HepG2 (cell line): ENCODE data around the gene HSPA1L. TPM values are rescaled to one million over a fixed set of nuclear protein-coding genes. Genes with fewer than 3 reads are reported as not detected.

Experiments
- ERF ChIP-seq: IDR thresholded peaks from 2 replicates; pipeline ENCODE4 v1.6.1; 2018; ENCODE audit warnings: missing biosample characterization, missing genetic modification reagents
- ESRRA ChIP-seq: sonication (generic); formaldehyde crosslinking; IDR thresholded peaks from 2 replicates; pipeline ENCODE4 v1.5.1; 2020; ENCODE audit warnings: mild to moderate bottlenecking, low read depth, missing genetic modification reagents
- GPN1 ChIP-seq: sonication (generic); formaldehyde crosslinking; IDR thresholded peaks from 2 replicates; pipeline ENCODE4 v1.5.1; 2020; ENCODE audit warnings: missing genetic modification reagents, borderline replicate concordance
- JUND ChIP-seq: sonication (generic); formaldehyde crosslinking; IDR thresholded peaks from 2 replicates; pipeline ENCODE4 v1.8.0; 2022; ENCODE audit warnings: mild to moderate bottlenecking, missing genetic modification reagents
- MED8 ChIP-seq: sonication (generic); formaldehyde crosslinking; IDR thresholded peaks from 2 replicates; pipeline ENCODE4 v1.8.1; 2023; ENCODE audit warnings: mild to moderate bottlenecking, missing genetic modification reagents; ENCODE audit not compliant: insufficient replicate concordance
- MYNN ChIP-seq: sonication (generic); formaldehyde crosslinking; IDR thresholded peaks from 2 replicates; pipeline ENCODE4 v1.4.0; 2020; ENCODE audit warnings: mild to moderate bottlenecking, low read depth, missing genetic modification reagents
- NFKBIZ ChIP-seq: IDR thresholded peaks from 2 replicates; pipeline ENCODE4 v1.6.1; 2018; ENCODE audit warnings: missing genetic modification reagents, missing compliant biosample characterization
- PRPF4 ChIP-seq: fragments of 200-400 bp; formaldehyde crosslinking; IDR thresholded peaks from 2 replicates; pipeline ENCODE4 v1.6.1; 2016; ENCODE audit warnings: low read length, low read depth; ENCODE audit not compliant: poor library complexity, severe bottlenecking
- SIN3A ChIP-seq: IDR thresholded peaks from 2 replicates; pipeline ENCODE4 v1.6.1; 2011; ENCODE audit warnings: low read depth, mild to moderate bottlenecking, control low read depth, low read length, borderline replicate concordance
- SIN3B ChIP-seq: fragments of 150-350 bp; IDR thresholded peaks from 2 replicates; pipeline ENCODE4 v1.6.1; 2014; ENCODE audit warnings: low read length
- SMAD1 ChIP-seq: sonication (generic); formaldehyde crosslinking; IDR thresholded peaks from 2 replicates; pipeline ENCODE4 v1.4.0; 2020; ENCODE audit warnings: missing genetic modification reagents, low read depth, mild to moderate bottlenecking, borderline replicate concordance
- SP140L ChIP-seq: sonication (generic); formaldehyde crosslinking; IDR thresholded peaks from 2 replicates; pipeline ENCODE4 v1.4.0; 2020; ENCODE audit warnings: missing genetic modification reagents, borderline replicate concordance
- SRSF1 ChIP-seq: fragments of 200-400 bp; formaldehyde crosslinking; optimal IDR thresholded peaks from 2 replicates; pipeline ENCODE3; 2017; ENCODE audit warnings: mild to moderate bottlenecking, low read depth, low read length, moderate library complexity
- TFDP2 ChIP-seq: sonication (generic); formaldehyde crosslinking; IDR thresholded peaks from 2 replicates; pipeline ENCODE4 v1.4.0; 2020; ENCODE audit warnings: missing genetic modification reagents
- ZNF121 ChIP-seq: sonication (generic); formaldehyde crosslinking; IDR thresholded peaks from 2 replicates; pipeline ENCODE4 v1.5.0; 2020; ENCODE audit warnings: mild to moderate bottlenecking, missing genetic modification reagents
- ZNF280D ChIP-seq: sonication (generic); formaldehyde crosslinking; IDR thresholded peaks from 2 replicates; pipeline ENCODE4 v1.5.1; 2020; ENCODE audit warnings: mild to moderate bottlenecking, missing genetic modification reagents
- ZNF30 ChIP-seq: sonication (generic); formaldehyde crosslinking; IDR thresholded peaks from 2 replicates; pipeline ENCODE4 v1.5.0; 2020; ENCODE audit warnings: mild to moderate bottlenecking, missing genetic modification reagents
- ZNF564 ChIP-seq: sonication (generic); formaldehyde crosslinking; IDR thresholded peaks from 2 replicates; pipeline ENCODE4 v1.8.1; 2023; ENCODE audit warnings: mild to moderate bottlenecking, missing genetic modification reagents
- ZNF572 ChIP-seq: sonication (generic); formaldehyde crosslinking; IDR thresholded peaks from 2 replicates; pipeline ENCODE4 v1.5.1; 2020; ENCODE audit warnings: mild to moderate bottlenecking, missing genetic modification reagents
- polyA plus RNA-seq, 8 experiments: library from polyadenylated mRNA; depleted of rRNA in 3 of 8; stranded (reverse) in 7 of 8; unstranded in 1 of 8; fragments of >200 nt; fragmentation: Illumina TruSeq in 4 of 8; extraction: Trizol in 4 of 8; gene quantifications; 2 replicates each; pipeline versions ENCODE4 v1.2.1 to v1.2.3, GENCODE V29; 2011 to 2016; ENCODE audit warnings: low read depth in 4 of 8, missing spikeins in 1 of 8, mixed read lengths in 1 of 8; ENCODE audit not compliant: insufficient read depth in 1 of 8
- total RNA-seq, 5 experiments: library from RNA; depleted of rRNA; stranded (reverse); fragments of >200 nt; fragmentation: Illumina TruSeq; extraction: Trizol; gene quantifications; 2 replicates each; pipeline ENCODE4 v1.2.3, GENCODE V29; 2016; ENCODE audit warnings: low read depth in 1 of 5
- TF ChIP-seq, protein P1 (sequence below): sonication (generic); formaldehyde crosslinking; IDR thresholded peaks from 2 replicates; pipeline ENCODE4 v1.4.0; 2020; ENCODE audit warnings: mild to moderate bottlenecking, missing genetic modification reagents
- TF ChIP-seq, protein P2 (sequence below): sonication (generic); formaldehyde crosslinking; IDR thresholded peaks from 2 replicates; pipeline ENCODE4 v1.9.0; 2021; ENCODE audit warnings: missing genetic modification reagents, borderline replicate concordance

Gene HSPA1L
- total and polyA plus RNA-seq, 2 of the 13 experiments (the other 11 are each of a cell fraction or from before 2014, with no cell fraction given): 0.55 to 1.0 TPM

- peak; percentile 75 for TF ChIP-seq TFDP2
- TF ChIP-seq SMAD1 (CRISPR knock-in tag): no peak
- TF ChIP-seq JUND (CRISPR knock-in tag): peak; percentile 35; the same call in 1 of the 2 replicates
- TF ChIP-seq SIN3B: no peak; the same call in 1 of the 2 replicates
- no peak for TF ChIP-seq ZNF30 (CRISPR knock-in tag)
- peak; percentile 76 for TF ChIP-seq ERF (CRISPR knock-in tag)
- TF ChIP-seq ZNF564 (CRISPR knock-in tag): 0 out of 2 replicates have a peak, but pooled peaks have one; percentile 46
- TF ChIP-seq, protein P1, sequence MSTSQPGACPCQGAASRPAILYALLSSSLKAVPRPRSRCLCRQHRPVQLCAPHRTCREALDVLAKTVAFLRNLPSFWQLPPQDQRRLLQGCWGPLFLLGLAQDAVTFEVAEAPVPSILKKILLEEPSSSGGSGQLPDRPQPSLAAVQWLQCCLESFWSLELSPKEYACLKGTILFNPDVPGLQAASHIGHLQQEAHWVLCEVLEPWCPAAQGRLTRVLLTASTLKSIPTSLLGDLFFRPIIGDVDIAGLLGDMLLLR (CRISPR knock-in tag): peak; percentile 75; the same call in 1 of the 2 replicates
- peak; percentile 57; the same call in 1 of the 2 replicates for TF ChIP-seq SP140L (CRISPR knock-in tag)
- peak; percentile 43 for TF ChIP-seq MED8 (CRISPR knock-in tag)
- TF ChIP-seq, protein P2, sequence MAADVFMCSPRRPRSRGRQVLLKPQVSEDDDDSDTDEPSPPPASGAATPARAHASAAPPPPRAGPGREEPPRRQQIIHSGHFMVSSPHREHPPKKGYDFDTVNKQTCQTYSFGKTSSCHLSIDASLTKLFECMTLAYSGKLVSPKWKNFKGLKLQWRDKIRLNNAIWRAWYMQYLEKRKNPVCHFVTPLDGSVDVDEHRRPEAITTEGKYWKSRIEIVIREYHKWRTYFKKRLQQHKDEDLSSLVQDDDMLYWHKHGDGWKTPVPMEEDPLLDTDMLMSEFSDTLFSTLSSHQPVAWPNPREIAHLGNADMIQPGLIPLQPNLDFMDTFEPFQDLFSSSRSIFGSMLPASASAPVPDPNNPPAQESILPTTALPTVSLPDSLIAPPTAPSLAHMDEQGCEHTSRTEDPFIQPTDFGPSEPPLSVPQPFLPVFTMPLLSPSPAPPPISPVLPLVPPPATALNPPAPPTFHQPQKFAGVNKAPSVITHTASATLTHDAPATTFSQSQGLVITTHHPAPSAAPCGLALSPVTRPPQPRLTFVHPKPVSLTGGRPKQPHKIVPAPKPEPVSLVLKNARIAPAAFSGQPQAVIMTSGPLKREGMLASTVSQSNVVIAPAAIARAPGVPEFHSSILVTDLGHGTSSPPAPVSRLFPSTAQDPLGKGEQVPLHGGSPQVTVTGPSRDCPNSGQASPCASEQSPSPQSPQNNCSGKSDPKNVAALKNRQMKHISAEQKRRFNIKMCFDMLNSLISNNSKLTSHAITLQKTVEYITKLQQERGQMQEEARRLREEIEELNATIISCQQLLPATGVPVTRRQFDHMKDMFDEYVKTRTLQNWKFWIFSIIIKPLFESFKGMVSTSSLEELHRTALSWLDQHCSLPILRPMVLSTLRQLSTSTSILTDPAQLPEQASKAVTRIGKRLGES (CRISPR knock-in tag): peak; percentile 77; the same call in 1 of the 2 replicates
- peak; percentile 98 for TF ChIP-seq SRSF1
- peak; percentile 86; the same call in 1 of the 2 replicates for TF ChIP-seq ZNF280D (CRISPR knock-in tag)
- TF ChIP-seq SIN3A: peak; percentile 97
- TF ChIP-seq ZNF572 (CRISPR knock-in tag): no peak; the same call in 1 of the 2 replicates
- TF ChIP-seq MYNN: peak; percentile 62; the same call in 1 of the 2 replicates
- peak; percentile 65; the same call in 1 of the 2 replicates for TF ChIP-seq NFKBIZ (CRISPR knock-in tag)
- no peak for TF ChIP-seq ESRRA (CRISPR knock-in tag)
- peak; percentile 76; the same call in 1 of the 2 replicates for TF ChIP-seq ZNF121 (CRISPR knock-in tag)
- TF ChIP-seq PRPF4: no peak
- TF ChIP-seq GPN1 (CRISPR knock-in tag): 0 out of 2 replicates have a peak, but pooled peaks have one; percentile 38
These were observed 12.4 kb upstream of the HSPA1L start, which contains the start of gene HSPA1B (continued) for GRCh38 chr6:31827286-31828079.
